Activated naive CD4-positive, alpha-beta T cell treated with anti-CD3 and anti-CD28 coated beads, Interleukin-2, amount 50 U/mL, for 72 hours (primary cell): ENCODE measurements around the gene ZMYND10. TPM values are rescaled to one million over a fixed set of nuclear protein-coding genes. Genes with fewer than 3 reads are reported as not detected.

Experiments
- ATAC-seq, 2 donors: fragments of 150-1000 bp; cut with Tn5 transposase; 2 replicates each; pipeline ENCODE4 v1.10.0; 2021; ENCODE audit warnings: mild to moderate bottlenecking in 2 of 2, moderate library complexity in 2 of 2
- DNase-seq, 2 donors: peaks; one replicate each; pipeline ENCODE4 v3.0.0; 2021 to 2022; ENCODE audit warnings: low spot score in 2 of 2
- H3K27ac Mint-ChIP-seq, 2 donors: one replicate each; pipeline ENCODE4 v1.8.0; 2022; ENCODE audit warnings: mild to moderate bottlenecking in 2 of 2, mixed read lengths in 2 of 2
- H3K36me3 Mint-ChIP-seq, 2 donors: one replicate each; pipeline ENCODE4 v1.8.0; 2022; ENCODE audit warnings: mixed read lengths in 2 of 2
- H3K9me3 Mint-ChIP-seq, 2 donors: one replicate each; pipeline ENCODE4 v1.8.0; 2022; ENCODE audit warnings: mixed read lengths in 2 of 2
- total RNA-seq, 2 donors: library from RNA; stranded (reverse); gene quantifications; one replicate each; pipeline ENCODE4 v1.2.3, GENCODE V29; 2022

ZMYND10 gene
- total RNA-seq, 2 donors from 2014 or later, result 1.9 to 4.1 TPM

DNA sequence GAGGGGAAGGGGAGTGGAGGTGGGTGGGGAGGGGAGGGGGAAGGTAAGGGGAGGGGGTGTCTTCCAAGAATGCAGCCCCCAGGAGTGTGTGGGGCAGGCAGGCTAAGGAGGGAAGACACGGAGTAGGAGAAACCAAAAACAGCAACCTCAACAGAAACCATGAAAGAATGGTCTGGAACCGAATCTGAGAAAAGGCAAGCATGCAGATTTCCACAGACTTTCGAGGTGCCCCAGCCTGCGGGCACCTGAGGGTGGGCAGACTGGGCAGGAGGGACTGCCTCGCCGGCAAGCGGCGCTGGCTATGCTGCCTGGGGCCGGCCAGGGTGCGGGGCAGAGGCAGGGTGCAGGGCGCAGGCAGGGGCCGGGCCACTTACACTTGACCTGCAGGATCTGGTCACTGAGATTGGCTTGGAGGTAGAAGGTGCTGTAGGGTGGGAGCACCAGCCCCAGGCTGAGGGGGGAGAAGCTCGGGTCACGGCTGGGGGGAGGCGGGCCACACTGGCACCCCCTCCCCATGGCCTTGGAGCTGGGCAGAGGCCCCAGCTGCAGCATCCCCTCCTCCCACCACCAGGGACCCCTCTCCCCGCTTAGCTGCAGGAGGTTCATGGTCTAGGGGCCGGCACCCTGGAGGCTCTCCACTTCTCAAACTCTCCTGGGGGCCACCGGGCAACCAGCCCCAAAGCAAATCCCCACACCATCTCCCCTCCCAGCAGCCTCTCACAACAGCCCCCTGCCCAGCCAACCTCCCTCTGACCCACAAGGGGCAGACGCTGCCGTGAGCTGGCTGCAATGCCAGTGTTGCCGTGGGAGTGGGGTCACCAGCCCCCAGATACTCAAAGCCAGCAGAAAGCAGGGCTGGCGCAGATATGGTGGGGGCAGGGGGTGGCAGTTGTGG, 29.1 kb upstream of the ZMYND10 start:
- Mint-ChIP-seq H3K9me3 (no peaks in the 10 kb centered on the region), H3K27ac (no peak overlapping the region), H3K36me3 (no peaks in the 10 kb centered on the region)
- no peak for ATAC-seq
- no peak for DNase-seq

DNA sequence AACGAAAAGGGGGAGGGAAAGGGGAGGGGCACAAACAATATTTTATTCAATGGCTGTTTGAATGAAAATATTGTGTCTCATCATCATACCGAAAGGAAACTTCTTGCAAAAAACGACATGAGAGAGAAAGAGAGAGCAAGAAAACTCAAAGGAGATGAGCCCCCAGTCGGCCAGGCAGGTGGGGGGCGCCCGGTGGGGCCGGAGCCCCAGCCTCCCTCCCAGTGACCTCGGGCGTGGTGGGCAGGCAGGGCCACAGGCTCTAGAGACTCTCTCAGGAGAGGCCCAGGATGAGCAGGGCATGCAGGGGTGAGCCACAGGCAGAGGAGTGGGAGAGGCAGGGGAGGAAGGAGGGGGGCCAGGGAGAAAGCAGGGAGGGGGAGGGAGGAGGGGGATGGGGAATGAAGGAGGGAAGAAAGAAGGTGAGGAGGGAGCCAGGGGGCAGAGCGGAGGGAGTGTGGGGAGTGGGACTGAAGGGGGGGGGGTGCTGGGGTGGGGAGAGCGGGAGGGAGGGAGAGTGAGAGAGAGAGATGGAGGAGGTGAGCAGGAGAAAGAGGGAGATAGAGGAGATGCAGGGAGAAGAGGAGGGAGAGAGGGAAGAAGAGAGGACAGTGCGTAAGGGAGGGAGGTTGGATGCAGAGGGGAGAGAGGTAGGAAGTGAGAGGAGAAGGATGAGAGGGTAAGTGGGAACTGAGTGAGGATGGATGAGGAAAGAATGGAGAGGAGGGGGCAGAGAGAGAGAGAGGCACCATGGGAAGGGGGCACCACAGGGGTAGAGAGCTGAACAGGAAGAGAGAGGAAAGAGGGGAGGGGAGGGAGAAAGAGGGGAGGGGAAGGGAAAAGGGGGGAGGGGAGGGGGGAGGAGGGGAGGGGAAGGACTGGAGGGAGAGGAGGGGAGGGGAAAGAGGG, 27.9 kb upstream of the ZMYND10 start:
- Mint-ChIP-seq H3K36me3 (no peaks in the 10 kb centered on the region), H3K9me3 (no peaks in the 10 kb centered on the region), H3K27ac (peak overlapping the region in 1 of 2 donors; percentile 82)
- ATAC-seq (no peak), DNase-seq (no peak)

DNA sequence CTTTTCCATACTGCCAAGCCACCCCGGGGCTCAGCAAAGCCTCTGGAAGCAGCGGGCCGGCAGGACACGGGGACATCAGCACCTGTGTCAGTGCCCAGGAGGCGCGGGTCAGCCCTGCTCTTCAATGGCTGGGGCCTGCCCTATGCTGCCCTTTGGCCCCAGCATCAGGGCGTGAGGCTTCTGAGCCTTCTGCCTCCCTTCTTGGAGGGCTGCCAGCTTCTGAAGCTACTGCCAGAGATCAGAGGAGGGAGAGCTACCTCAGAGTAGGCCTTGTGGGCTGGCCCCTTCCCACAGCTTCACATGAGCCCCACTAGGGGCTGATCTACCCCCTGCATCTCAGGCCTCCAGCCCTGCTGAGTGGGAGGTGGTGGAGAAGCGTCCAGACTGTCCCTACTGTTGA, 26.8 kb upstream of the ZMYND10 start:
- ATAC-seq (peak in 1 of 2 donors; percentile 11), DNase-seq (no peak)
- Mint-ChIP-seq H3K27ac (peak overlapping the region in 1 of 2 donors; percentile 82), H3K36me3 (no peaks in the 10 kb centered on the region), H3K9me3 (no peaks in the 10 kb centered on the region)

DNA sequence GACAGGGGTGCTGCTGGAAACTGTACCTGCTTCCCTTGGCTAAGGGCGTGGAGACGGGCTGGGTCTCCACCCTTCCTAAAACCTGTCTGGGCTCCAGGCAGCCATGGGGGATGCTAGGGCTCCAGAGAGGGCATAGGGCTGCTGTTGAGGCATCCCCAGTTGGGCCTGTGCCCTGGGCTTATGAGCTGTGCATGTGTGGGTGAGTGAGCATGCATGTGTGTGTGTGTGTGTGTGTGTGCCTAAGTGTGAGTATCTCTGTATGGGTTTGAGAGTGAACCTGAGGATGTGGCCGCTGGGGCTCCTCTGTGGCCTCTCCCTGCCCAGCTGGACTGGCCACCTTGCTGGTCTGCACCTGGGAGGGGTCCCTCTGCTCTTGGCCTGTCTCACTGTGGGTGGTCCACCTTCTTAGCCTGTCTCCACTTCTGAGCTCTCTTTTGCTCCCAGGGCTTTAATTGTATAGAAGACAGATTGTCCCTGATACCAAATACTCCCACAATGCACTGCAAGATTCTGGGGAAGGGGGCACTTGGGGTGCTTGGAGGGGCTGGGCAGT, 25.7 kb upstream of the ZMYND10 start:
- peak overlapping the region in 1 of 2 donors; percentile 45 for H3K27ac Mint-ChIP-seq
- H3K36me3 Mint-ChIP-seq, result no peaks in the 10 kb centered on the region
- H3K9me3 Mint-ChIP-seq, result no peaks in the 10 kb centered on the region
- DNase-seq (no peak), ATAC-seq (no peak)

DNA sequence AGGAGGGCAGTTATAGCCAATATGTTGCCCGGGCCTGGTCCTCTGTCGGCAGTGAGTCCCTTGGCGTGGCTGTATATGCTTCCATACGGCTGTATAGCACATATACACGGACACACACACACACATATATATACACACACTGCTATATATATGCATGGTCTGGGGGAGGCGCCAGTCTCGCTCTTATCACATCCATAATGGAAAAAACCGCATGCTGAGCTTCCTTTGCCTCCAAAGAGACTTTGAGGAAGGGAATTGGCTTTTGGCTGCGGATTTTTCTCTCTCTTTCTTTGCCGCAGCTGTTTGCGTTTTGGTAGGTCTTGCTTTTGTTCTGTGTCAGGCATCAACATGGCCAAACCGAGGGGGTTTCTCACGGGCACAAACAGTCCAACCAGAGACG, 25.1 kb upstream of the ZMYND10 start:
- DNase-seq (no peak), ATAC-seq (no peak)
- Mint-ChIP-seq H3K9me3 (no peaks in the 10 kb centered on the region), H3K27ac (peak overlapping the region in 1 of 2 donors; percentile 45), H3K36me3 (no peaks in the 10 kb centered on the region)

DNA sequence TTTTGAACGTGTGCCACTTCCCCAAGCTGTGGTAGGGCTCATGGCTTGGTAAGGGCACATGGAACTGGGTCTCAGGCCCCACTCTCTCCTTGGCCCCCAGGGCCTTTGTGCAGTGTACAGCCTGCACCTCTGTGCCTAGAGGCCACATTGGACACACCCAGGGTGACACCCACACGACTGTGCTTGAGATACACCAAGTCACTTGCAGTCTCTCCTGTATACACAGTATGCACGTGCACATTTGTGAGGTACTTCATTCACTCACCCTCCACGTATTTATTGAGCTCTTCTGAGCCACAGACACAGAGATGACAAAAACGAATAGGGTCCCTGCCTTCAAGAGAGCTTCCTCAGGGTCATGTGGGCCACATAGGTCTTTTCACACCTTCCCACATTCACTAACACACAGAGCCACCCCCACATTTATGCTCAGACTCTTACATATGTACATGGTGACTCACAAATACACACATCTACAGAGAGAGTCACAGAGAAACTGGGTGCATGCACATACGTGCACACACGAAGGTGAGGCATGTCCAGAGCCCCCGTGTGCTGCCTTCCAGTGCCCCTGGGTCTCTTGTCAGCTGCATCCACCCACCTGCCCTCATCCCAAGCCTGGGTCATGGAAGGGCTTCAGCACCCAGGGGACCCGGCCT, 23.6 kb upstream of the ZMYND10 start:
- H3K9me3 Mint-ChIP-seq, result no peaks in the 10 kb centered on the region
- H3K27ac Mint-ChIP-seq, result no peak overlapping the region
- DNase-seq, result no peak
- H3K36me3 Mint-ChIP-seq, result no peaks in the 10 kb centered on the region
- ATAC-seq, result no peak

DNA sequence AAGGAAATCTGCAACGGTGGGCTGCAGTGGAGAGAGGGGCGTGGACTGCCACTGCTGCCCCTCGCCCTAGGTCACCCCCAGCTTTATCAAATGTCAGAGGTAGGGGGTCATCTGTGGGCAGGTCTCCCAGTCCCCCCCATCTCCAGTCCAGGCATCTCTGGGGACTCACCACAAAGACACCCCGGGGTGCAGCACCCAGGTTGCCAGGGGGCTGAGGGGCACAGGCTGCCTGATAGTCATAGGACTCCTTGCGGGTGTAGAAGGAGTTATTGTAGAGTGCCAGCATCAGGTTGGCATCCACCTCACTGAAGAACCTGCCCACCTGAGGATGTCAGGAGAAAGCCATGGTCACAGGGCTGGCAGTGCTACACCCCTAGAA, 20.3 kb upstream of the ZMYND10 start:
- ATAC-seq (no peak), DNase-seq (no peak)
- Mint-ChIP-seq H3K27ac (peak overlapping the region; percentile 72 to 91), H3K9me3 (no peaks in the 10 kb centered on the region), H3K36me3 (no peaks in the 10 kb centered on the region)

DNA sequence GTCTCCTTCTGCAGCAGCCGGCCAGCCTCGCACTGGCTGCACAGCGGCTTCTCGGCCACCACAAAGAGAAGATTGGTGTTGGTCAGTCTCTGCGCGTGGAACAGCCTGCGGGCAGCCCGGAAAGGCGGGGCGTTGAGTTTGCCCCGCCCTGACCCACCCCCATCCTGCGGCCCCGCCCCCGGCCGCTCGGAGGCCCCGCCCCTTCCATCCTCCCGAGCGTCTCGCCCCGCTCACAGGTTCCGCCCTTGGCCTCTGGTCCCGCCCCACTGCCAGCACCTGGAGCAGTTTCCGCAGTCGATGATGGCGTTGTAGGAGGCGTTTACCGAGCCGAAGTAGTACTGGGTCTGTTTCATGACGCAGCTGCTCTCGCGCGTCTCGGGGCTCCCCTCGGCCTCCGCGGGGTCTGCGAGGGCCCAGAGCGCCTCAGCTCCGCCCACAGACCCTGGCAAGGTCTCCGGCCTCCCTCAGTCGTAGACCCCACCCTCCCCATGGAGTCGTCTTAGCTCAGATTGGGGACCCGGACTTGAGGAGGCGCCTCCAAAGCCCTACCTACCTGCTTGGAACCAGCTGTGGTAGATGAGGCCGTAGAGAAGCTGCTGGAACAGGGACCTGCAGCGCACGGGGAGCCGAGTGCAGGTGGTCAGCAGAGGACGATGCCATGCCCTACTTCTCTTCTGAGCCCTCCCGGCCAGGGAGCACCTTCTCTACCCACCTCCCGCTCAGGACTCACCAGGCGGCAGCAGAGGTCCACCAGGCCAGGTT, 19.7 kb upstream of the ZMYND10 start:
- peak; percentile 97 to 99 for ATAC-seq
- H3K9me3 Mint-ChIP-seq, result no peaks in the 10 kb centered on the region
- peak overlapping the region; percentile 72 to 91 for H3K27ac Mint-ChIP-seq
- peak; percentile 93 for DNase-seq
- H3K36me3 Mint-ChIP-seq, result no peaks in the 10 kb centered on the region

DNA sequence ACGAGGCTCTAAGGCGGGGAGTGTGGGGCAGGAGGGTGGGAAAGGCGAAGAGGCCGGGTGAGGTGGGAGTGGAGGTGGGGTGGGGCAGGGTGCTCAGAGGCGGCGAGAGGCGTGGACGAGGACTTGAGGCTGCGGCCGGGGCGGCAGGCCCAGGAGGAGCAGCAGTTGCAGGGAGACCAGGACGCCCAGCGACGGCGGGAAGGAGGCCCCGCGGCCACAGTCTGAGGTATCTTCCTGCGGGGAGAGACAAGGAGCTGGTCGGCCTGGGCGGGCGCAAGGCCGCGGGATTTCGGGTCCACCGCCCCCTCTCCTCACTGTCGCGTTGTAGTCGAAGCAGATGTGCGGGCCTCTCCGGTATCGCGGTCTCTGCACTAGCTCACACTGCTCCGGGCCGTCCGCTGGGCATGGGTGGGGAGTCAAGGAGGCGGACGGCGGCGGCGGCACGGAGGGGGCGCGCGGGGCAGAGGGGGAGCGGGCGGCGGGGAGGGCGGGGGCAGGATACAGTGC, 19.1 kb upstream of the ZMYND10 start:
- Mint-ChIP-seq H3K27ac (no peak overlapping the region), H3K36me3 (no peaks in the 10 kb centered on the region), H3K9me3 (no peaks in the 10 kb centered on the region)
- DNase-seq, result no peak
- ATAC-seq, result no peak

DNA sequence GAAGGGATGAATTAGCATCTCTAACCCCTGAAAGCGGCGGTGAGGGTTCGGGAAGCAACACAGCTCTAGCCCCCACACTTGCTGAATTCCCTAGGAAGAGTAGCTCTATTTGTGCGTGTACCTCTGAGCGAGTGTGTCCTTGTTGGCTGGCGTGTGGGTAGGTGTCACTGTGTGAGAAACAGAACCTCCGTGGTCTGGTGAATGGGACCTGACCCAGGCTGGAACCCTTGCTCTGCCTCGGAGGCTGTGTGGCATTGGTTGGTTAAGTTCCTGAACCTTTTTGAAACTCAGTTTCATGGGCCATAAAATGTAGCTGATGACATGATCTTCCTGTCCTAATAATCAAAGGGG, 14.2 kb upstream of the ZMYND10 start:
- no peaks in the 10 kb centered on the region for H3K9me3 Mint-ChIP-seq
- no peak for DNase-seq
- peak overlapping the region; percentile 92 to 99 for H3K27ac Mint-ChIP-seq
- H3K36me3 Mint-ChIP-seq, result peaks cover 12 to 17% of the 10 kb centered on the region in 2 donors
- ATAC-seq, result peak; percentile 20

DNA sequence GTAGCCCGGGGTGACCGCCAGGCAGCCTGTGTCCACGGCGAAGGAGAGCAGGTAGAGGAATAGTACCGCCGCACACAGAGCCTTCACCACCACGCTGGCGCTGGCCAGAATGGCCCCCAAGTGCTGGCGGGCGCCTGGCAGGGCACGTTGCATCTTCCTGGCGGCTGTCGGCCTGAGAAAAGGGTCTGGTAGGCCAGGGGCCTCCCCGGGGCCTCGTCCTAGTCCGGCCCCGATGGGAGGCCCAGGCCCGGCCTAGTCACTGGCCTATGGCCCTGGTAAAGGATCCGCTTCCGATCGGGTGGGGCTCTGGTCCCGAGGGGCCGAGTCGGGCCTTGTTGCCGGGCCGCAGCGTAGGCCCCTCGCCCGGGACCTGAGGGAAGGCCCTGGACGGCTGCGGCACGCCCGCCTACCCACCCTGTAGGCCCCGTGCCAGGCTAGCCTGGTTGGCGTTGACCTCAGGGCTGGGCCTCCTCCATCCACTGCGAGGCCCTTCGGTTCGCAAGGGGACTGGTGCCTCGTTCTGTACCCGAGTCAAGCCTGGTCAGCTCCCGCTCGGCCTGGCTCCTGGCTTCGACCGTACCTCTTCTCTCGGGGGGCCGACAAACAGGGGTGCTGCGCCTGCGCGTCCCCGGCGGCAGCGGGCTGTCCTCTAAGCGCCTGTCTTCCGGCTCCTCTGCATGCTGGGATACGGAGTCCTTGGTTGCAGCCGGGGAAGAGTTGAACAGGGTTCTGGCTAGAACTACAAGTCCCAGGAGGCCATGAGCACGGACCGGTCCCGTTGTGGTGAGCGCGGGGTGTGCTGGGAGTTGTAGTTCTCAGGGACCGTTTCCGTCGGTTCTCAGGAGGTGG, 13.6 kb upstream of the ZMYND10 start, which contains the start of gene TMEM115:
Gene TMEM115, minus strand, starts transcription at position 611 of the 849 bp plus-strand sequence. Its CDS starts 458 bp downstream, at position 153.
- peak; percentile 100 for ATAC-seq
- Mint-ChIP-seq H3K9me3 (no peaks in the 10 kb centered on the region), H3K36me3 (peaks cover 12 to 17% of the 10 kb centered on the region in 2 donors), H3K27ac (peak within 1 kb of the TSS; percentile 92 to 99)
- DNase-seq, result peak; percentile 90 to 95

DNA sequence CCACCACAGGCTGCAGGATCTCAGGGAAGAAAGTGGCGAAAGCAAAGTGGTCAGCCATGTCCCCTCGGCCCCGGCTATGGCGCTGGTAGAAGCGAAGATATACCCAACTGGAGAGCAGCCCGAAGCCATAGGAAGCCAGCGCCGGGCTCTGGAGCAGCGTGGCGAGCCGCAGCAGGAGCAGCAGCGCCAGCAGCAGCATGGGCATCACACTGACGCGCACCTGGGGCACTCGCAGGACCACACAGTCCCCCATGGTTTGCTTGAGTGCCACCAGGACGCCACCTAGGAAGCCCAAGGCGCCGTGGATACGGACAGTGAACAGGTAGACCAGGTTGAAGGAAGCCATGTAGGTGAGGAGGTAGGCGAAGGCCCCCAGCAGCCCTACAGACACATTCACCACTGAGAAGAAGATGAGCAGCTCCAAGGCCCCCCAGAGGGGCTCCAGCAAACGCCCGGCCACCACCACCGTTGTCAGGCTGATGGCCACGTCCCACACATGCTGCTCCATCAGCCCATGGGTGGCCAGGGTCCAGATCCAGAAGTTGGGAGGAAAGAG, 12.9 kb upstream of the ZMYND10 start:
- Mint-ChIP-seq H3K36me3 (peaks cover 12 to 17% of the 10 kb centered on the region in 2 donors), H3K9me3 (no peaks in the 10 kb centered on the region), H3K27ac (peak overlapping the region; percentile 92 to 99)
- ATAC-seq (no peak), DNase-seq (no peak)

DNA sequence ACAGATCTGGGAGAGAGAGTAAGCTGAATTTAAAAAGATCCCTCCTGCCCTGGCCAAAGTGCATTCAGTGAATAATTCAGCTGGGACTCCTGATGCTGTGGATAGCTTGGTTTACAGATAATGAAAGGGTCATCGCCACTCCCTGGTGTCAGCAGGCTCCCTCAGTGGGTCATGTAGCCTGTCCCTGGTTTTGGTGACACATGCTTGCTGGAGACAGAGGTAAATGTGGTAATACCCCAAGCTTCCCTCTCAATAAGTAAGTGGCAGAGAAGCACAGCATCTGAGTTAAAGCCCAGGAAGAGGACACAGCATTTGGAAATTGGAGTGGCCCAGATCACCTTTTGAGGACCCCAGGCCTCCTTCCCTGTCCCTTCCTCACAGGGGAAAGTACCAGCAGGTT, 11.9 kb upstream of the ZMYND10 start:
- H3K9me3 Mint-ChIP-seq, result no peaks in the 10 kb centered on the region
- ATAC-seq (no peak), DNase-seq (no peak)
- H3K27ac Mint-ChIP-seq, result peak overlapping the region; percentile 22 to 92
- peaks cover 12 to 17% of the 10 kb centered on the region in 2 donors for H3K36me3 Mint-ChIP-seq

DNA sequence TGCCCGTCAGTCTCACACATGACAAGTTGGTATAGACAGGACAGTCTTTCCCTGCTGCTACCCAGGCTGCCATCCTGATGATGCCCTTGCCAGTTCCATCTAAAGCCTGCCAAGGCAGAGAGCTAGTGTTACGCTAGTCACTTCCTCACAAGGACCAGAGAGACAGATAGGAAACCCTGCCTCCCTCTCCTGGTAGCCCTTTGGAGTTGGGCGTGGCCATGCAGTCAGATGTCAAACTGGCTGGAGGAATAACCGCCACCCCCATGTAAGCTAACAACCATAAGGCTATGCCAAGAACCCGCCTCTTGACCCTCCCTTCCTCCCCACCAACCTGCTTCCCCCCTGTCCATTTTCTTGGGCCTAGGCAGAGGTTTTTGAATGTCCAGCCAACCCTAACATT, 11.0 kb upstream of the ZMYND10 start:
- Mint-ChIP-seq H3K36me3 (peaks cover 12 to 18% of the 10 kb centered on the region in 2 donors), H3K9me3 (no peaks in the 10 kb centered on the region), H3K27ac (peak overlapping the region in 1 of 2 donors; percentile 92)
- DNase-seq (no peak), ATAC-seq (no peak)
